HL-60 (cell line): ENCODE data around the gene OR6B3.

Experiments used
- DNase-seq, 2 experiments: peaks; one replicate each; pipeline ENCODE4 v3.0.0-alpha.2; 2010 to 2020; ENCODE audit warnings: low read depth in 1 of 2, low spot score in 1 of 2
- H3K27ac ChIP-seq: fragments of 250-450 bp; sonication (Bioruptor Pico); replicated peaks from 2 replicates; pipeline ENCODE4 v1.5.1; 2020; ENCODE audit warnings: mild to moderate bottlenecking, moderate library complexity
- H3K27me3 ChIP-seq: fragments of 250-450 bp; sonication (Bioruptor Pico); 2 replicates; pipeline ENCODE4 v1.5.1; 2021; ENCODE audit warnings: mild to moderate bottlenecking, moderate library complexity; ENCODE audit not compliant: insufficient read depth, poor library complexity, severe bottlenecking
- H3K4me3 ChIP-seq: replicated peaks from 2 replicates; pipeline ENCODE4 v1.5.1; 2011; ENCODE audit warnings: mild to moderate bottlenecking, control low read depth, low read length; ENCODE audit not compliant: insufficient read depth
- CTCF ChIP-seq: IDR thresholded peaks from one replicate; pipeline ENCODE4 v1.5.1; 2011; ENCODE audit warnings: low read length, control low read depth, inconsistent platforms; ENCODE audit not compliant: insufficient read depth
- GABPA ChIP-seq: IDR thresholded peaks from 2 replicates; pipeline ENCODE4 v1.6.1; 2012; ENCODE audit warnings: low read depth
- POLR2AphosphoS5 ChIP-seq: IDR thresholded peaks from 2 replicates; pipeline ENCODE4 v1.6.1; 2012; ENCODE audit warnings: low read depth
- REST ChIP-seq: IDR thresholded peaks from 2 replicates; pipeline ENCODE4 v1.6.1; 2012; ENCODE audit warnings: low read depth; ENCODE audit not compliant: insufficient replicate concordance
- SPI1 ChIP-seq: IDR thresholded peaks from 2 replicates; pipeline ENCODE4 v1.6.1; 2012; ENCODE audit warnings: low read depth, mild to moderate bottlenecking, borderline replicate concordance

Gene OR6B3

GRCh38 chr2:240077442-240077841 lies 24.1 kb upstream of the OR6B3 start:
- Histone ChIP-seq H3K27me3 (no peaks in the 10 kb centered on the region), H3K4me3 (no peak overlapping the region), H3K27ac (no peak overlapping the region)
- TF ChIP-seq GABPA (no peak), SPI1 (no peak), POLR2AphosphoS5 (no peak), CTCF (no peak)
- no peak for DNase-seq

- Histone ChIP-seq H3K27me3 (no peaks in the 10 kb centered on the region), H3K4me3 (no peak overlapping the region), H3K27ac (no peak overlapping the region)
- TF ChIP-seq POLR2AphosphoS5 (no peak), REST (no peak), GABPA (no peak), SPI1 (no peak), CTCF (no peak)
- DNase-seq = no peak
Observed at GRCh38 chr2:240074545-240074944, 21.2 kb upstream of the OR6B3 start.

DNA sequence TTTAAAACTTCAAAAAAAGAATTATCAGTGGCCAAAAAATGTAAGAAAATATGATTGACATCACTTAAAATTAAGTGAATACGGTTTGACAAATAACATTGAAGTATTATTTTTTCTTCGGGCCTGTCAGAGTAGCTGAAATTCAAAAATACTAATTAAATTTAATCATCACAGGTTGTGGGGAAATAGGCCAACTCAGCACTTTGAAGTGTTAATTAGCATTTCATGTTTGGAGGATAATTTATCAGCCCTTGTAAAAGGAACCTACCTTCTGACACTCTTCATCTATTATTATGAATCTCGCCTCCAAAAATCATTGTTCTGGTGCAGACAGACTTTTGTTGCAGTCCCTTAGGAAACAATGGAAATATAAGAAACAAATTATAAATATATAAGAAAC lies 17.6 kb upstream of the OR6B3 start:
- TF ChIP-seq SPI1 (no peak), POLR2AphosphoS5 (no peak), GABPA (no peak), CTCF (no peak), REST (no peak)
- no peak for DNase-seq

DNA sequence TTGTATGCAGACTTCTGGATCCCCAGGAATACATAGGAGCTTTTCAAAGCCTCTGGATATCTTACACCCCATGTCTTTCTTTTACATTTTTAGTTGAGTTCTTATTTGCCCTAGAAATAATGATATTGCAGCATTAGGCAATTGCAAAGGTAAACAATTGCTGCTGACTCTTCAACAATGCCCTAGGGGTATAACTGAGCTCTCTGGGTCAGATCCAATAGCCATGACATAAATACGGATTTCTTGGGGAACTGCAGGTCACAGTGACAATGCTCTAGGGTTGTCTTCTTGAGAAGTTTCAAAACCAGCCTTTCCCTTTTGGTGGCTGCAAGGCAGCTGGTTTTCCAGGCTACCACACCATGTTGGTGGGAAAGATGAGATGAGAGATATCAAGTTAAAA lies 16.5 kb upstream of the OR6B3 start:
- Histone ChIP-seq H3K27me3 (peaks cover 2% of the 10 kb centered on the region), H3K27ac (no peak overlapping the region), H3K4me3 (no peak overlapping the region)
- DNase-seq = no peak
- TF ChIP-seq REST (no peak), POLR2AphosphoS5 (no peak), SPI1 (no peak), CTCF (no peak), GABPA (no peak)

More for the DNA sequence above, 17.6 kb upstream of the OR6B3 start:
- H3K27ac ChIP-seq = no peak overlapping the region
- peaks cover 2% of the 10 kb centered on the region for H3K27me3 ChIP-seq
- no peak overlapping the region for H3K4me3 ChIP-seq
